HL-60 (cell line): ENCODE results near the gene PHF11.

Source experiments
- DNase-seq, 2 experiments: peaks; one replicate each; pipeline ENCODE4 v3.0.0-alpha.2; 2010 to 2020; ENCODE audit warnings: low read depth in 1 of 2, low spot score in 1 of 2
- H3K27ac ChIP-seq: fragments of 250-450 bp; sonication (Bioruptor Pico); replicated peaks from 2 replicates; pipeline ENCODE4 v1.5.1; 2020; ENCODE audit warnings: mild to moderate bottlenecking, moderate library complexity
- H3K27me3 ChIP-seq: fragments of 250-450 bp; sonication (Bioruptor Pico); 2 replicates; pipeline ENCODE4 v1.5.1; 2021; ENCODE audit warnings: mild to moderate bottlenecking, moderate library complexity; ENCODE audit not compliant: insufficient read depth, poor library complexity, severe bottlenecking
- H3K4me3 ChIP-seq: replicated peaks from 2 replicates; pipeline ENCODE4 v1.5.1; 2011; ENCODE audit warnings: mild to moderate bottlenecking, control low read depth, low read length; ENCODE audit not compliant: insufficient read depth
- GABPA ChIP-seq: IDR thresholded peaks from 2 replicates; pipeline ENCODE4 v1.6.1; 2012; ENCODE audit warnings: low read depth
- POLR2AphosphoS5 ChIP-seq: IDR thresholded peaks from 2 replicates; pipeline ENCODE4 v1.6.1; 2012; ENCODE audit warnings: low read depth
- REST ChIP-seq: IDR thresholded peaks from 2 replicates; pipeline ENCODE4 v1.6.1; 2012; ENCODE audit warnings: low read depth; ENCODE audit not compliant: insufficient replicate concordance
- SPI1 ChIP-seq: IDR thresholded peaks from 2 replicates; pipeline ENCODE4 v1.6.1; 2012; ENCODE audit warnings: low read depth, mild to moderate bottlenecking, borderline replicate concordance
- TF ChIP-seq, protein P1 (sequence below): IDR thresholded peaks from one replicate; pipeline ENCODE4 v1.5.1; 2011; ENCODE audit warnings: low read length, control low read depth, inconsistent platforms; ENCODE audit not compliant: insufficient read depth

Gene PHF11

GRCh38 chr13:49567491-49567890, 71.7 kb downstream of the PHF11 start:
- Histone ChIP-seq H3K27me3 (no peaks in the 10 kb centered on the region), H3K4me3 (no peak overlapping the region), H3K27ac (no peak overlapping the region)
- DNase-seq = no peak
- no peak for TF ChIP-seq POLR2AphosphoS5
- no peak for TF ChIP-seq GABPA
- TF ChIP-seq, protein P1, sequence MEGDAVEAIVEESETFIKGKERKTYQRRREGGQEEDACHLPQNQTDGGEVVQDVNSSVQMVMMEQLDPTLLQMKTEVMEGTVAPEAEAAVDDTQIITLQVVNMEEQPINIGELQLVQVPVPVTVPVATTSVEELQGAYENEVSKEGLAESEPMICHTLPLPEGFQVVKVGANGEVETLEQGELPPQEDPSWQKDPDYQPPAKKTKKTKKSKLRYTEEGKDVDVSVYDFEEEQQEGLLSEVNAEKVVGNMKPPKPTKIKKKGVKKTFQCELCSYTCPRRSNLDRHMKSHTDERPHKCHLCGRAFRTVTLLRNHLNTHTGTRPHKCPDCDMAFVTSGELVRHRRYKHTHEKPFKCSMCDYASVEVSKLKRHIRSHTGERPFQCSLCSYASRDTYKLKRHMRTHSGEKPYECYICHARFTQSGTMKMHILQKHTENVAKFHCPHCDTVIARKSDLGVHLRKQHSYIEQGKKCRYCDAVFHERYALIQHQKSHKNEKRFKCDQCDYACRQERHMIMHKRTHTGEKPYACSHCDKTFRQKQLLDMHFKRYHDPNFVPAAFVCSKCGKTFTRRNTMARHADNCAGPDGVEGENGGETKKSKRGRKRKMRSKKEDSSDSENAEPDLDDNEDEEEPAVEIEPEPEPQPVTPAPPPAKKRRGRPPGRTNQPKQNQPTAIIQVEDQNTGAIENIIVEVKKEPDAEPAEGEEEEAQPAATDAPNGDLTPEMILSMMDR = no peak
- TF ChIP-seq SPI1 = no peak
- no peak for TF ChIP-seq REST

DNA sequence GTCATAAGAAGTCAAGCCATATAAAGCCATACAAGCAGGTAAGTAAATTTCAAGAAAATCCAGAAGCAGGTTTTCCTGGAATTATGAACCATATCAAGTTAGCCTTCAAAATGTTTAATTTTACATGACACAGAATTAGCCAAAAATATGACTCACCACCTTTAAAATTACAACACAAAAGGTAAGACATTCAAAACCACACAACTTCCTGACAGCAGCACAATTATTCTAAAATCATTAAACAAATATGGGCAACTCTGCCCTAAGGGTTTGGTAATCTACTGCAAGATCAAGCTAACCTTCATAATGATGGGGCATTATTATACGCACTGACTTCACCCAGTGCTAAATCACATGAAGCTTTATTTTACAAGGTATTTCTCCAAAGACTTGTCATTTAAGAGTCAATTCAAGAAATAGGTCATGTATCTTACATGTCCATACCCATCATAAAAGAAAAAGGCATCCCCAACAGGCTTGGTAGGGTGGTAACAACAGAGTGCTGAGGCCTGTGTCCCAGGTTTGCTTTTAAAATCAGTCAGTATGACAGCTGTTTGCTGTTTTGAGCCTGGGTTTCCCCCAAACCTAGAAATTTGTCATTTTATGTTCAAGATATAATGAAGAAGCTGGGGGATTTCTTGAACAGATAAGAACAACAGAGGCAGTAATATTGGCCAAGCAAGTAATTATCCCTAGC, 74.4 kb downstream of the PHF11 start:
- H3K27ac ChIP-seq = no peak overlapping the region
- no peaks in the 10 kb centered on the region for H3K27me3 ChIP-seq
- no peak for TF ChIP-seq GABPA
- no peak for TF ChIP-seq SPI1
- H3K4me3 ChIP-seq = no peak overlapping the region
- DNase-seq = peak in 1 of 2 experiments; percentile 27

GRCh38 chr13:49571299-49572240, 75.8 kb downstream of the PHF11 start:
- no peak for TF ChIP-seq GABPA
- TF ChIP-seq REST = no peak
- TF ChIP-seq POLR2AphosphoS5 = no peak
- TF ChIP-seq, protein P1 = no peak
- no peak for TF ChIP-seq SPI1
- Histone ChIP-seq H3K4me3 (no peak overlapping the region), H3K27me3 (no peaks in the 10 kb centered on the region), H3K27ac (no peak overlapping the region)
- no peak for DNase-seq
